Measurements from ENCODE around the gene ESCO1.

ESCO1 gene

DNA sequence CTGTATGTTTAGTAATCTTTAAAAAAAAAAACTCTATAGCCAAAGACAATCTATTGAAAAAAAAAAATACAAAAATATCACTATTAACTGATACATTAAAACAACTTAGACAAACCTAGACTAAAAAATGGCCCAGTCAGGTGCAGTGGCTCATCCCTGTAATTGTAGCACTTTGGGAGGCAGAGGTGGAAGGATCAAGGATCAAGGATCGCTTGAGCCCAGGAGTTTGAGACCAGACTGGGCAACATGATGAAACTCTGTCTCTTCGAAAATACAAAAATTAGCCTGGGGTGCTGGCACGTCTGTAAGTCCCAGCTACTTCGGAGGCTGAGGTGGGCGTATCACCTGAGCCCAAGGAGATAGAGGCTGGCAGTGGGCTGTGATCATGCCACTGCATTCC, 16.1 kb downstream of the ESCO1 start:
- no peak for DNase-seq (ENCODE audit: low read depth, low spot score)

DNA sequence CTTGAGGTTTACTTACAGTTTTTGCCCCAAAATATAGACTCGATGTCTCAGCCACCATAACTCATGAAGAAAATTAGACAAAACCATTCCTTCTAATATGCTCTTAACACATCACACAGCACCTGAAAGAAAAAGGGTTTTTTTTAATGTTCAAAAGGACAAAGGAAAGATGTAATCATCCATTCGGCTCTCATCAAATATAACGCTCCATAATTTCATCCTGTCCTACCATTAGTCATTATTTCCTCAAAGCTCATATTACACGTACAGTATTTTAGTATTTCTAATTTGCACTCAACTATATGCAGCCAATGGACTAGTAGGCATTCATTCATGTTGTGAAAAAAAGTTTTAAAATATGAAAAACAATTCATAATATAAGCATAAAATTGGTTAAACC, 24.8 kb downstream of the ESCO1 start:
- DNase-seq (ENCODE audit: low read depth, low spot score): no peak

DNA sequence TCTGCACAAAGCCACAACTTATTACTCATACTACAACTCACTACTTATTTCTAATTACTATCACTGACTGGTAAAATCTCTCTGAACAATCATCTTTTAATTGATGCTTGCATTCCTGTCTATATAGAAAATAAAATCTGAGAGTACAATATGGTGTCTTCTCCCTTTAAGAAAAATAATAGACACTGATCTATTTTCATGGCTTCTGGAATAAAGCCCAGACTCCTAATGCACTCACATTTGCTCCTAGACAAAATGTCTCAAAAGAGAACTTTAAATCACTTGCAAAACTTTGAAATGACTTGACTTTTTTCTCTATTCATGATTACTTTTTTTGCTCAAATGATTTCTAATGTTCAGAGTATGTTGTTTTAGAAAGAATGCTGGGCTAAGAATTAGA, 28.7 kb downstream of the ESCO1 start:
- no peak for DNase-seq (ENCODE audit: low read depth, low spot score)

DNA sequence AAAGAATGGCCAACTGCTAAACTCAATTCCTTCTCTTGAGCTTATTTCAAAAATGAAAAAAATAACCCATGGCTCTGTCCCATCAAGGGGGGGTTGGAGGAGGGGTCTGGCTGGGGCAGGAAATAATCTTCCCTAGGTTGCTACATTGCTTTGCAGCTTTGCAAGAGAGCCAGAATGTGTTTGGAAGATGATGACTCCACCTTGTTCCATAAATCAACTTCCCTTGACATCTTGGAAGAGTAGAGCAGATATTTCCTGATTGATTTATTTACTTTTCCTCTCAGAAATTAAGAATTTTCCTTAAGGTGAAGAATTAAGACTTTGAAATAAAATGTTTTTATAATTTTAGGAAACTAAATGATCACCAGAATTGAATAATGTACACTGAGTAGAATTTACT, 41.3 kb downstream of the ESCO1 start:
- DNase-seq (ENCODE audit: low read depth, low spot score): no peak

DNA sequence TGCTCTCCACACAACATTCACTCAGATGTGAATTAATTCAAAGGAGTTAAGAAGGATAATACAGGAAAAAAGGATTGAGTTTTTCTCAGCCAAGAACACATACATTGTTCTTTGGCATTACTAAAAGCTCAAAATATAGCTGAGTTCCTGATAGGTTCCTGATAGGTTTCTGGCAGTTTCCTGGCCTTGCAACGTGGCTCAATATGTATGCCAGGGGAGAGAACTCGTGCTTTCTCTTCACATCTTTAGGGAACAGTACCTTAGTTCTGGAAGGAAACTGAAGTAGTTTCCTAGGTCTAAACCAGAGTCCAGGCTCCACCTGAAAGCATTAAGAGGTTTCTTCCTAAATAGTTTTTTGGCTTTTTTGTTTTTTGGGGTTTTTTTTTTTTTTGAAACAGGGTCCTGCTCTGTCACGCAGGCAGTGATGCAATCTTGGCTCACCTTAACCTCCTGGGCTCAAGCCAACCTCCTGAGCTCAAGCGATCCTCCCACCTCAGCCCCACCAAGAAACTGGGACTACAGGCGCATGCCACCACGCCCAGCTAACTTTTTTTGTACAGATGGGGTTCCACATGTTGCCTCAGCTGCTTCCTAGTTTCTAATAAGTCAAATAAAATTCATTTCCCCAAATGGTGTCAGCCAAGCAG, 42.8 kb downstream of the ESCO1 start:
- no peak for DNase-seq (ENCODE audit: low read depth, low spot score)

DNA sequence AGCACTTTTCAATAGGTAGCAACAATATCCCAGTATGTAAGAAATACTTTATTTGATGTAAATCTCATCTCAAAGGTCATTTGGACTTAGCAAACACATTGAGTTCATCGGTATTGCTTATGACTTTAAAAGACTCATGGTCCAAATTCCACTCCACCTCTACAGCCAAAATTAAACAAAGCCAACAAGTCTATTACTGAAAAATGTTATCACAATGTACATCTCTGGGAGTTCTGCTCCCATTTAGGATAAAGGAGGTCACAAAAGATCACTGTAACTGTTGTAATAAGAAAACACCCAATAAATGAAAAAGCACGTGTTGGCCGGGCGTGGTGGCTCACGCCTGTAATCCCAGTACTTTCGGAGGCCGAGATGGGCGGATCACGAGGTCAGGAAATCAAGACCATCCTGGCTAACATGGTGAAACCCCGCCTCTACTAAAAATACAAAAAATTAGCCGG, 50.0 kb downstream of the ESCO1 start:
- no peak for DNase-seq (ENCODE audit: low read depth, low spot score)

DNA sequence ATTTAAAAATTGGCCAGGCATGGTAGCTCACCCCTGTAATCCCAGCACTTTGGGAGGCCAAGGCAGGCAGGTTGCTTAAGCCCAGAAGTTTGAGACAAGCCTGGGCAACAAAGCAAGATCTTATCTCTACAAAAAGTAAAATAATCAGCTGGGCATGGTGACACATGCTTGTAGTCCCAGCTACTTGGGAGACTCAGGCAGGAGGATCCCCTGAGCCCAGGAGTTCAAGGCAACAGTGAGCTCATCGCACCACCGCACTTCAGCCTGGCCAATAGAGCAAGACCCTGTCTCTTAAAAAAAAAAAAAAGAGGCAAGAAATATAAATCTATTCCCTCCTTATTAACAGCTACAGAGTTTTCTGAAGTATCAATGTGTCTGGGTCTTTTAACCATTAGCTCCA, 51.9 kb downstream of the ESCO1 start:
- no peak for DNase-seq (ENCODE audit: low read depth, low spot score)

DNA sequence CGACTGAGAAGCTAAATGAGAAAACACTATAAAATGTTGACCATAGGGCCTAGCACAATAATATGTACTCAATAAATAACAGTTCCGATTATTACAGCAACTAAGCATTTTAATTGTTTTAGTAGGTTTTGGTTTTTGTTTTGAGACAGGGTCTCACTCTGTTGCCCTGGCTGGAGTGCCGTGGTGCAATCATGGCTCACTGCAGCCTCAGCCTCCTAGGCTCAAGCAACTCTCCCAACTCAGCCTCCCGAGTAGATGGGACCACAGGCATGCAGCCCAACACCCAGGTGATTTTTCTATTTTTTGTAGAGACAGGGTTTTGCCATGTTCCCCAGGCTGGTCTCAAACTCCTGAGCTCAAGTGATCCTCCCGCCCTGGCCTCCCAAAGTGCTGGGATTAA, 54.1 kb downstream of the ESCO1 start:
- DNase-seq (ENCODE audit: low read depth, low spot score): no peak

DNA sequence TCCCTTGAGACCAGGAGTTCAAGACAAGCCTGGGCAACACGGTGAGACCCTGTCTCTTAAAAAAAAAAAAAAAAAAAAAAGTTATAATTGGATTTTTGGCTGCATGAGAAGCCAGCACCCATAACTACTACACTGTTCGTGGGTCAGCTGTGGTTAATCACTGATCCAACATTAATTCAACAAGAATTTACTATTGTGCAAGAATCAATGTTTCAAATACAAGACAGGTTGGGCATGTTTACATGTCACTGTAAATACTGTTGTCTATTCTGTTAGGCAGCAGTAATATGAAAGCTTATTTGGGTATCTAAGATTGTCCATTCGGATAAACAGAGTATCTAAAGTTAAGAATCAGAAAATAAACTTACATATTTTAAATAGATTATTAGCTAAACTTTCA, 62.3 kb downstream of the ESCO1 start:
- no peak for DNase-seq (ENCODE audit: low read depth, low spot score)

DNA sequence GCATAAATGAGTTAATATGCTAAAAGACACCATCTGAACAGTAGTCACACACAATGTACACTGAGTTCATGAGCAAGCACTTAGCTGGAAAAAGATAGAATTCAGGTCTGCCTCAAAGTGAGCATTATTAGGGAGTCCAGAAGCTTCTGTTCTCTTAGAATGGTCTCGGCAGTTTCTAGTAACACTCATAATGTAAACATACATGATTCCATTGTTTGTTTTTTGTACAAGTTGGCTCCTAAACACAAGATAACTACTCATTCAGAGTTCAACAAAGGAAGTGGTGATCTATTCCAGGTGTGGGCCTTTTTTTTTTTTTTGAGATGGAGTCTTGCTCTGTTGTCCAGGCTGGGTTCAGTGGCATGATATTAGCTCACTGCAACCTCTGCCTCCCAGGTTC, 66.2 kb downstream of the ESCO1 start:
- DNase-seq (ENCODE audit: low read depth, low spot score): no peak

DNA sequence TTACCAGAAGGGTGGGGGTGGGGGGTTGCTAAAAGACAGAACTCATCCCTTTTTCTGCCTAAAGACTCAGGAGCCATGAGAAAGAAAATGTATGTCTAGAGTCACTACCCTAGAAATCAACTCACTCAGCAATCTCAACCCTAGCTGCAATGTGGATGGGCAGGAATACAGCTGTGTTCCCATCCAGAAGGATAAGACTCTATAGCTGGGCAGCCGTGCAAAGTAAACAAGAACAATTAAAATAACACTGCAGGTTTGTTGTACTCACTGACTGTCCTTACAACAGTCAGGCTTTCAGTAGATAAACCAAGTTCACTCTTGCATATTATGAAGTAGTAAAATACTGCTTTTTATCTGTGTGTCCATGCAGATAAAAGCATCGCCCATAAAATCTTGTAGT, 74.0 kb downstream of the ESCO1 start:
- DNase-seq (ENCODE audit: low read depth, low spot score): no peak

DNA sequence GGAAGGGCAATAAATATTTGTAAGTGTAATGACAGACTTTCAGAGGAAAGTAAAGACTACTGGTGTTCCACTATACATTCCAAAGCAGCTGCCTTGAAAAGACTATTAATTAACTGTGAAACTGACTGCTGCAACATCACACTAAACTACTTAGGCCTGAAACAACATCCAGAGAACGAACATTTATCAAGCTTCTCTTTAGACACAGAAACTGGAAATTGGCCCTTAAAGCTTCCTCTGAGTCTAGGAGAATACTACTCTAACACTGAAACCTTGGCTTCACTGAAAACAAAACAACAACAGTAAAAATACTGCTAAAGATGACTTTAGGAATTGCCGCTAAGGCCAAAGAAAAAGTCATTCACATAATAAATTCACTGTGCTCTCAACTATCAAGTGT, 74.6 kb downstream of the ESCO1 start:
- no peak for DNase-seq (ENCODE audit: low read depth, low spot score)

DNA sequence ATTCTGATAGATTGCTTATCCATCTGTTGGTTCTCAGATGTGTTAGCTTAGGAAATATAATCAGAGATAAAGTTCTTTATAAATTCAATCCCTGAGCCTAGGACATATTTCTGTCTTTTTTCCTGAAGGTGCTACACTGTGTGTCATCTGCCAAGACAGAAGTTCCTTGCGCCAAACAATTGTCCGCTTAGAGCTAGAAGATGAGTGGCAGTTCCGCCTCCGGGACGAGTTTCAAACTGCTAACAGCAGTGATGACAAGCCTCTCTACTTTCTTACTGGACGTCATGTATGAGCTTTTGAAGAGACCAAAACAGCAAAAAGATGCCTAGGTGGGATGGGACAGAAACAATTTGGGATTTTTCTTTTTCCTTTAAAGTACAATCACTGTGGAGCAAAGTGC, 78.0 kb downstream of the ESCO1 start:
- no peak for DNase-seq (ENCODE audit: low read depth, low spot score)

DNA sequence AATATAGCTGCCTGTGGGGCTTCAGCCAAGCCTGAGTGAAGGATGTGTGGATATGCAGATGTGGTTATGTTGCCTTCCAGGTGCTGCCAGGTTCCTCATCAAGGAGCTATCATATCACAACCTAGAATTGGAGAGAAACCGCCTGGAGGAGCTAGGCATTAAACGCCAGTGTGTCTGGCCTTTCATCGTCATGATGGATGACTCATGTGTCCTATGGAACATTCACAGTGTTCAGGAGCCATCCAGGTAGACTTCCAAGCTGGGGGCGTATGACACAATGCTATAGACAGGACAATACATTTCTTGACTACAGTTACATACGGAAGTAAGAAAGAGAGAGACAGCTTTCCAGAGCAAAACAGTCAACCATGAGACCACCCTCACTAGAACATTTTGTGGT, 86.8 kb downstream of the ESCO1 start:
- DNase-seq (ENCODE audit: low read depth, low spot score): no peak

DNA sequence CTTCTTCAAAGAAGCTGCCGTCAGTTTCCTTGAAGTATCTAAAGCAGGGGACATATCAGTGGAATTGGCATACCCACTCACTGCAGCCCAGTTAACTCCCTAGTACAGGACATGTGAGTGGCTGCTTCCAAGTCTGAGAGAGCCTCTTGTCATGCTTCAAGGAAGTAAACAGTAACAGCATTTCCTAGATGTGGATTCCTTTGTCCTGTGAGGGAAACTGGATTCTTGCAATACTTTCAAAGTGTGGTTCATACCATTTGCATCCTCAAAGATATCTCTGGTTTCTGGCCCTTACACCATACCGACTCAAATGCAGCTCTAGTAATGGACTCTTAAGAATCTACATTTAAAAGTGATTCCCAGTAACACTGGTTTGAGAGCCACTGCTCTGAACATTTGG, 87.2 kb downstream of the ESCO1 start:
- no peak for DNase-seq (ENCODE audit: low read depth, low spot score)

DNA sequence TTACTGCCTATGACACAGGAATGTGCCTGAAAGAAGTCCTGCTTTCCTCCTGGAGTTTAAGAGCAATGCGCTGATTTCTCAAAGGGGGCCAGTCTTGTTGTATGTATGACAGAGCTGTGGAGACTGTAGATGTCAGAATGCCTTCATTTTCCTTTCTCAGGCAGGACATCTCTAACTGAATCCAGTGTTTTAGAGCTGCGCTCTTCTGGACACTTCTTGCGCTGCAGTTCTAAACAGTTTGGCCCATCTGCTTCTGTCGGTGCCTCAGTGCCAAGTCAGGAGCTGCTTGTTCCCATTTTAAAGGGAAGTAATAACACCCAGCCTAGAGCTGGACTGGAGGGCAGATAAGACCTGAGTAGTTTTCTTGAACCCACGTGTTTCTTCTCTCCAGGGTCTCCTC, 91.4 kb downstream of the ESCO1 start:
- DNase-seq (ENCODE audit: low read depth, low spot score): no peak

DNA sequence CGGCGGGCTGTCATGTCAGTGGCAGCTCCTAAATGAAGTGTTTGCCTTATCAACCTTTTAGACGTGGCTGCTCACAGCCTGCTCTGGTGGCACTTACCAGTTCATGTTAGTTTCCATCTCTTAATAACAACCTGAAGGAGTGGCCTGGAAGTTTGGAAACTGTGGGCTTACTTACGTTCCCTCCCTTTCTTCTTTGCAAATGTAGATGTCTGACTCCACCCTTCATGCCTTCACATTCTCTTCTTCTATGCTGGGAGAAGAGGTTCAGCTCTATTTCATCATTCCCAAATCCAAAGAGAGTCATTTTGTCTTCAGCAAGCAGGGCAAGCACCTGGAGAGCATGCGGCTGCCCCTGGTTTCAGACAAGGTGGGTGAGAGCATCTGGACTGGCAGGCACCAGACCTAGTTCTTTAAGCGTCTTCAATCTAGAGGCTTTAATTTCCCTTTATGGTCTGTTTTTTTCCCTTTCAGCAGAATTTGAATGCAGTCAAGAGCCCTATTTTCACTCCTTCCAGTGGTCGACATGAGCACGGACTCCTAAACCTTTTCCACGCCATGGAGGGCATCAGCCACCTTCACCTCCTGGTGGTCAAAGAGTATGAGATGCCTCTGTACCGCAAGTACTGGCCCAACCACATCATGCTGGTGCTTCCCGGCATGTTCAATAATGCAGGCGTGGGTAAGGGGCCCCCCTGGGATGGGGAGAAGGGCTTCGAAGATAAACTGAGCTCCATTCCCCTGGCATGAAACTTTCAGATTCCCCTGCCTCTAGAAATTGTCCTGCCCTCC, 92.4 kb downstream of the ESCO1 start:
- DNase-seq (ENCODE audit: low read depth, low spot score): no peak

DNA sequence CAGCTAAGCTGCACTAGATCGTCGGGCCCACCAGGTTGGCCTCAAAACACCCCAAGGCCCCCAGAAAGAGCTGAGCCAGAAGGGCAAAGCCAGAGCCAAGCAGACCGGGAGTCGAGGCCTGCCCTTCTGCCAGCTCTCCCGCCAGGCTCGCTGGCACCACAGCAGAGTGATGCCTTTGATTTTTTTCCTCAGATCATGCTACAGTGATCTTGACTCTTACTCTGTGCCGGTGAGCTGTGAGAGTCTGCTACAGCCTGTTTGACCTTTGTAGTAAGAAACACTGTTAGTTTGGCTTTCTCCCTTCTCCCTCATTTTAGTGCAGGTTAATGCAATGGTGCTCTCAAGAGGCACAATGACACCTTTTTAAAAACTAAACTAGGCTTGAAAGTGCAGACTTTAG, 97.8 kb downstream of the ESCO1 start:
- DNase-seq (ENCODE audit: low read depth, low spot score): no peak

DNA sequence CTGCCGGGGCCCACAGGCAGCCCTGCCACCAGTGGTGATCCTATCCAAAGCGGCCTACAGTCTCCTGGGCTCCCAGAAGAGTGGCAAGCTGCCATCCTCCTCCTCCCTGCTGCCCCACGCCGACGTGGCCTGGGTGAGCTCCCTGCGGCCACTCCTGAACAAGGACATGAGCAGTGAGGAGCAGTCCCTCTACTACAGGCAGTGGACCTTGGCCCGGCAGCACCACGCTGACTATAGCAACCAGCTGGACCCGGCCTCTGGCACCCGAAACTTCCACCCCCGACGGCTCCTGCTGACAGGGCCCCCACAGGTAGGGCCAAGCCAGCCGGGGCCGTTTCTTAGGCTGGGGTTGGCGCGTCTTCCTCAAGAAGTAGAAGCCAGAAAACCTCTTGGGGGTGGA, 100.5 kb downstream of the ESCO1 start:
- no peak for DNase-seq (ENCODE audit: low read depth, low spot score)

DNA sequence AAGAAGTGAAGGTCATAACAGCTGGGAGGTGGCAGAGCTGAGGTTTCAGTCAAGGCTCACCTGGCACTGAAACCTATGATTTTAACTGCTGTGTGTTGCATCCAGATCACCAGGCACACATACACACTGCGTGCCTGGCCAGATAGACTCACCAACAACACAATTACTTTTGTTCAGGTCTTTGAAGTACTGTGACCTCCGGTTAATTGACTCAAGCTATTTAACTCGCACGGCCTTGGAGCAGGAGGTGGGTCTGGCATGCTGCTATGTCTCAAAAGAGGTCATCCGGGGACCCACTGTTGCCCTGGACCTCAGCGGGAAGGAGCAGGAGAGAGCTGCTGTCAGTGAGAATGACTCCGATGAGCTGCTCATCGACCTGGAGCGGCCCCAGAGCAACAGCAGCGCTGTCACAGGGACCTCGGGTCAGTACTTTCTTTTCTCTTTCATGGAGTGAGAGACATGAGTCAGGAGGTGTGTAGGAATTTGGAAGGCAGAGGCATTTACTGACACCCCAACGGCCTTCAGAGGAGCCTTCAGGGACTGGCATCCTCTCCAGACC, 104.1 kb downstream of the ESCO1 start:
- no peak for DNase-seq (ENCODE audit: low read depth, low spot score)

DNA sequence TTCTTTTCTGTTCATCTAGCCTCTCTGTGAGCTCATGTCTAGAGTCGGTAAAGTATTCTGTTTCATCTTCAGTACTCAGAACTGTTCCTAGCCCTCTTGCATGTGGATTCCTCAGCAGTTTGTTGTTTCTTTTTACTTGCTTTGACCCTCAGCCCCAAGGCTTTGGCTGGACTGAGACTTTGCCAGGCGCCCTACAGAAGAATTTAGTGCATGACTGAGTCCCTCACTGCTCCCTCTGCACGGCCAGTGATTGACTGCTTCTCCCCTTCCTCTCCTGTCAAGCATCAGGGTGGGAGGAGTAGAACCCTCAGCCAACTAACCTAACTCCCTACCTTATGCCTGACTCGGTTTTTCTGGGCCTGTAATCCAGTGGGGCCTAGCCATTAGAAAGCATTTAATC, 109.8 kb downstream of the ESCO1 start:
- no peak for DNase-seq (ENCODE audit: low read depth, low spot score)

DNA sequence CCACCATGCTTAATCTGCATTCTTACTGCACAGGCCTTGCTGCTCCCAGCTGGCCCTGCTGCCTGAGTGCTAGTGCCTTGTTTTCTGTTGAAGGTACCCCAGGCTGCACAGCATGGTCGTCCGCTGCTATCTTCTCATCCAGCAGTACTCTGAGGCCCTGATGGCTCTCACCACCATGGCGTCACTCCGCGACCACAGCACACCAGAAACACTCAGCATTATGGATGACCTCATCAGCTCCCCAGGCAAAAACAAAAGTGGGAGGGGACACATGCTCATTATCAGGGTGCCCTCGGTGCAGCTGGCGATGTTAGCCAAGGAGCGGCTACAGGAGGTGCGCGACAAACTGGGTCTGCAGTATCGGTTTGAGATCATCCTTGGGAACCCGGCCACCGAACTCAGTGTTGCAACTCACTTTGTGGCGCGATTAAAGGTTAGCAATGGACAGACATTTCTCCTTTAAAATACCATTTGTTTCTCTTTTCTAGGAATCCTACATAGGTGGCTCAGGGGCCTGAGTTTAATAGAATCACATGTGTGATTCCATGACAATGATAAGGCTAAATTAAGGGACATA, 110.5 kb downstream of the ESCO1 start:
- DNase-seq (ENCODE audit: low read depth, low spot score): no peak
